GM12892 (cell line): Measurements from ENCODE around the gene COX15.

Experiments
- DNase-seq: peaks from one replicate; pipeline ENCODE4 v3.0.0; 2011; ENCODE audit not compliant: insufficient read length
- FAIRE-seq: peaks from 2 replicates; lab custom pipeline; 2011; peaks lifted over from hg19 to GRCh38; lab: Jason Lieb, UNC
- POLR2A ChIP-seq: IDR thresholded peaks from 2 replicates; pipeline ENCODE4 v1.6.1; 2011; ENCODE audit warnings: low read depth, low read length, control low read depth
- POLR2AphosphoS5 ChIP-seq: IDR thresholded peaks from 2 replicates; pipeline ENCODE4 v1.6.1; 2011; ENCODE audit warnings: low read depth, low read length, control low read depth
- TAF1 ChIP-seq: IDR thresholded peaks from 2 replicates; pipeline ENCODE4 v1.6.1; 2011; ENCODE audit warnings: low read depth, mild to moderate bottlenecking, control low read depth, low read length, borderline replicate concordance

Gene COX15

GRCh38 chr10:99693933-99694583 lies 37.9 kb downstream of the COX15 start:
- FAIRE-seq (no peak), DNase-seq (no peak)
- no peak for TF ChIP-seq POLR2AphosphoS5
- TF ChIP-seq POLR2A, result no peak
- no peak for TF ChIP-seq TAF1

- no peak for TF ChIP-seq POLR2A
- no peak for TF ChIP-seq TAF1
- no peak for TF ChIP-seq POLR2AphosphoS5
- FAIRE-seq (no peak), DNase-seq (no peak)
These were observed 42.5 kb downstream of the COX15 start for GRCh38 chr10:99689461-99689860.

GRCh38 chr10:99685597-99685967 lies 46.3 kb downstream of the COX15 start:
- FAIRE-seq, result peak; percentile 79
- DNase-seq, result no peak
- TF ChIP-seq POLR2A (no peak), POLR2AphosphoS5 (no peak), TAF1 (no peak)

GRCh38 chr10:99682752-99683151 lies 49.2 kb downstream of the COX15 start:
- TF ChIP-seq POLR2A, result no peak
- no peak for TF ChIP-seq POLR2AphosphoS5
- TF ChIP-seq TAF1, result no peak
- no peak for DNase-seq

More at GRCh38 chr10:99682752-99683151, 49.2 kb downstream of the COX15 start:
- FAIRE-seq, result no peak
